GM19455 (cell line): Measurements from ENCODE around the gene E2F6.
"Not testable (repeated sequence)": the region's sequence is repeated elsewhere in the genome, so short reads cannot be mapped to it uniquely, and the experiment has no call there.

Experiments used
- ATAC-seq: cut with Tn5 transposase; IDR thresholded peaks from one replicate; pipeline ENCODE4 v1.9.1; 2021; ENCODE audit not compliant: unreplicated experiment

The E2F6 gene

GRCh38 chr2:11416186-11416585 is 49.8 kb downstream of the E2F6 start:
- ATAC-seq: no peak

- no peak for ATAC-seq
Measured at GRCh38 chr2:11414372-11415124, 51.4 kb downstream of the E2F6 start.

GRCh38 chr2:11412449-11412810 is 53.5 kb downstream of the E2F6 start:
- ATAC-seq: no peak

- ATAC-seq: no peak
Measured at GRCh38 chr2:11411768-11412448, 54.1 kb downstream of the E2F6 start.

GRCh38 chr2:11411244-11411643 is 54.7 kb downstream of the E2F6 start:
- ATAC-seq: no peak

- ATAC-seq: no peak
Measured at GRCh38 chr2:11410101-11410500, 55.9 kb downstream of the E2F6 start.

- no peak for ATAC-seq
Measured at GRCh38 chr2:11409572-11409959, 56.4 kb downstream of the E2F6 start.

- no peak for ATAC-seq
Measured at GRCh38 chr2:11408959-11409571, 56.9 kb downstream of the E2F6 start.

- ATAC-seq: no peak
Measured at GRCh38 chr2:11407413-11407812, 58.5 kb downstream of the E2F6 start.

- ATAC-seq: no peak
Measured at GRCh38 chr2:11406958-11407381, 59.0 kb downstream of the E2F6 start.

- ATAC-seq: no peak
Measured at GRCh38 chr2:11406267-11406957, 59.5 kb downstream of the E2F6 start.

GRCh38 chr2:11405599-11406266 is 60.2 kb downstream of the E2F6 start:
- ATAC-seq: no peak

GRCh38 chr2:11405074-11405406 is 60.9 kb downstream of the E2F6 start:
- not testable (repeated sequence) for ATAC-seq

GRCh38 chr2:11404376-11405073 is 61.4 kb downstream of the E2F6 start:
- no peak for ATAC-seq

- no peak for ATAC-seq
Measured at GRCh38 chr2:11402436-11402835, 63.5 kb downstream of the E2F6 start.

GRCh38 chr2:11399438-11399762 is 66.6 kb downstream of the E2F6 start:
- ATAC-seq: no peak

GRCh38 chr2:11398750-11399437 is 67.1 kb downstream of the E2F6 start:
- ATAC-seq: no peak

- ATAC-seq: no peak
Measured at GRCh38 chr2:11397513-11397912, 68.4 kb downstream of the E2F6 start.

- no peak for ATAC-seq
Measured at GRCh38 chr2:11396467-11397445, 69.2 kb downstream of the E2F6 start.
